ENCODE measurements around the gene XKR8. TPM values are rescaled to one million over a fixed set of nuclear protein-coding genes. Genes with fewer than 3 reads are reported as not detected.
A peak's percentile ranks its signal among the peaks of the same experiment; 100 is the strongest.

The XKR8 gene
- total and polyA plus RNA-seq, 9 of the 15 experiments (the other 6 are each of a cell fraction or from before 2014, with no cell fraction given): 0.45 to 2.8 (median 1.7) TPM

DNA sequence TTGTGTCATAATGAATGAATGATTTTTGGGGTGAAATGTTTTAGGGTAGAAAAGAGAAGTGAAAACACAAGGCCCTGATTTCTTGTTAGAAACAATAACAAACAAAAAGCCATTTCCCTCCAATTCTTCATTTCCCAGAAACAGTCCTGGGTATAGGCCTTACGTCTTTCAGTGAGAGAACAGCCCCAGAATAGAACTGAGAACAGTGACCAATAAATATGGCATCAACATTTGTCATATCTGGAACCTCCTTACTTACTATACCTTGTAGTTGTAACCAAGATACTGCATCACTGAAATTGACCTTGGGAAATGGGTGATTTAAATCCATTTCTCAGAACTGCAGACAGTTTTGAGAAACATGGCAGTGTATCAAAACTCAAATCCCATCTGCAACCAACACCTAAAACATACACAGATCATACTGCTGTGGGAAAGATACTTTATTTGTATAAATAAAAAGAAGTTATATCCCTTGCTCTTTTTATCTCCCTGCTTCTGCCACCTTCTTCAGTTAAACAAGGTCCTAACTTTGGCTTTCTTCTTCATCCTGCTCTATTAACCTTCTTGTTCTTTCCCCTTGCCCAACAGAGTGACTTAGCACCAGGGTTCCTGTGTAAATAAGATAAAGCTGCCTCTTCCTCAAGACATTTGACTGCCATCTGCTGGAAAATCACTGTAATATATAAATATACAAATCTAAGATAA, 19.5 kb downstream of the XKR8 start (continued):
- TF ChIP-seq MAFG (tag; conservative IDR thresholded peaks at IDR 0.05) (peak; percentile 91), CXXC5 (CRISPR knock-in tag; IDR thresholded peaks at IDR 0.05) (0 out of 2 replicates have a peak, but pooled peaks have one; percentile 9), PHB2 (IDR thresholded peaks at IDR 0.05; ENCODE audit: low read depth) (peak; percentile 82), TRIM28 (IDR thresholded peaks at IDR 0.05) (0 out of 2 replicates have a peak, but pooled peaks have one; percentile 50), ADNP (tag; IDR thresholded peaks at IDR 0.05) (0 out of 2 replicates have a peak, but pooled peaks have one; percentile 25), ZNF431 (CRISPR knock-in tag; IDR thresholded peaks at IDR 0.05) (no peak), TAF9B (IDR thresholded peaks at IDR 0.05; ENCODE audit: partially characterized antibody) (no peak), ZNF764 (CRISPR knock-in tag; IDR thresholded peaks at IDR 0.05; ENCODE audit: low read depth) (no peak), BCOR (IDR thresholded peaks at IDR 0.05) (peak; percentile 56; the same call in 1 of the 2 replicates), XRCC3 (IDR thresholded peaks at IDR 0.05) (no peak), GATAD2A (IDR thresholded peaks at IDR 0.05) (no peak), MYC (IDR thresholded peaks at IDR 0.05; ENCODE audit: low read depth, low read length) (peak; percentile 58; the same call in 1 of the 2 replicates), MYC (CRISPR knock-in tag; IDR thresholded peaks at IDR 0.05; ENCODE audit: borderline replicate concordance, low read depth) (no peak), MAFK (IDR thresholded peaks at IDR 0.05; ENCODE audit: low read length) (peak; percentile 82), EHMT2 (IDR thresholded peaks at IDR 0.05) (0 out of 2 replicates have a peak, but pooled peaks have one; percentile 15)
- TF ChIP-seq, protein P1, sequence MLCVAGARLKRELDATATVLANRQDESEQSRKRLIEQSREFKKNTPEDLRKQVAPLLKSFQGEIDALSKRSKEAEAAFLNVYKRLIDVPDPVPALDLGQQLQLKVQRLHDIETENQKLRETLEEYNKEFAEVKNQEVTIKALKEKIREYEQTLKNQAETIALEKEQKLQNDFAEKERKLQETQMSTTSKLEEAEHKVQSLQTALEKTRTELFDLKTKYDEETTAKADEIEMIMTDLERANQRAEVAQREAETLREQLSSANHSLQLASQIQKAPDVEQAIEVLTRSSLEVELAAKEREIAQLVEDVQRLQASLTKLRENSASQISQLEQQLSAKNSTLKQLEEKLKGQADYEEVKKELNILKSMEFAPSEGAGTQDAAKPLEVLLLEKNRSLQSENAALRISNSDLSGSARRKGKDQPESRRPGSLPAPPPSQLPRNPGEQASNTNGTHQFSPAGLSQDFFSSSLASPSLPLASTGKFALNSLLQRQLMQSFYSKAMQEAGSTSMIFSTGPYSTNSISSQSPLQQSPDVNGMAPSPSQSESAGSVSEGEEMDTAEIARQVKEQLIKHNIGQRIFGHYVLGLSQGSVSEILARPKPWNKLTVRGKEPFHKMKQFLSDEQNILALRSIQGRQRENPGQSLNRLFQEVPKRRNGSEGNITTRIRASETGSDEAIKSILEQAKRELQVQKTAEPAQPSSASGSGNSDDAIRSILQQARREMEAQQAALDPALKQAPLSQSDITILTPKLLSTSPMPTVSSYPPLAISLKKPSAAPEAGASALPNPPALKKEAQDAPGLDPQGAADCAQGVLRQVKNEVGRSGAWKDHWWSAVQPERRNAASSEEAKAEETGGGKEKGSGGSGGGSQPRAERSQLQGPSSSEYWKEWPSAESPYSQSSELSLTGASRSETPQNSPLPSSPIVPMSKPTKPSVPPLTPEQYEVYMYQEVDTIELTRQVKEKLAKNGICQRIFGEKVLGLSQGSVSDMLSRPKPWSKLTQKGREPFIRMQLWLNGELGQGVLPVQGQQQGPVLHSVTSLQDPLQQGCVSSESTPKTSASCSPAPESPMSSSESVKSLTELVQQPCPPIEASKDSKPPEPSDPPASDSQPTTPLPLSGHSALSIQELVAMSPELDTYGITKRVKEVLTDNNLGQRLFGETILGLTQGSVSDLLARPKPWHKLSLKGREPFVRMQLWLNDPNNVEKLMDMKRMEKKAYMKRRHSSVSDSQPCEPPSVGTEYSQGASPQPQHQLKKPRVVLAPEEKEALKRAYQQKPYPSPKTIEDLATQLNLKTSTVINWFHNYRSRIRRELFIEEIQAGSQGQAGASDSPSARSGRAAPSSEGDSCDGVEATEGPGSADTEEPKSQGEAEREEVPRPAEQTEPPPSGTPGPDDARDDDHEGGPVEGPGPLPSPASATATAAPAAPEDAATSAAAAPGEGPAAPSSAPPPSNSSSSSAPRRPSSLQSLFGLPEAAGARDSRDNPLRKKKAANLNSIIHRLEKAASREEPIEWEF (CRISPR knock-in tag; IDR thresholded peaks at IDR 0.05): peak; percentile 63; the same call in 1 of the 2 replicates
- TF ChIP-seq, protein P2, sequence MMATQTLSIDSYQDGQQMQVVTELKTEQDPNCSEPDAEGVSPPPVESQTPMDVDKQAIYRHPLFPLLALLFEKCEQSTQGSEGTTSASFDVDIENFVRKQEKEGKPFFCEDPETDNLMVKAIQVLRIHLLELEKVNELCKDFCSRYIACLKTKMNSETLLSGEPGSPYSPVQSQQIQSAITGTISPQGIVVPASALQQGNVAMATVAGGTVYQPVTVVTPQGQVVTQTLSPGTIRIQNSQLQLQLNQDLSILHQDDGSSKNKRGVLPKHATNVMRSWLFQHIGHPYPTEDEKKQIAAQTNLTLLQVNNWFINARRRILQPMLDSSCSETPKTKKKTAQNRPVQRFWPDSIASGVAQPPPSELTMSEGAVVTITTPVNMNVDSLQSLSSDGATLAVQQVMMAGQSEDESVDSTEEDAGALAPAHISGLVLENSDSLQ (IDR thresholded peaks at IDR 0.05): peak; percentile 57
- TF ChIP-seq, protein P3, sequence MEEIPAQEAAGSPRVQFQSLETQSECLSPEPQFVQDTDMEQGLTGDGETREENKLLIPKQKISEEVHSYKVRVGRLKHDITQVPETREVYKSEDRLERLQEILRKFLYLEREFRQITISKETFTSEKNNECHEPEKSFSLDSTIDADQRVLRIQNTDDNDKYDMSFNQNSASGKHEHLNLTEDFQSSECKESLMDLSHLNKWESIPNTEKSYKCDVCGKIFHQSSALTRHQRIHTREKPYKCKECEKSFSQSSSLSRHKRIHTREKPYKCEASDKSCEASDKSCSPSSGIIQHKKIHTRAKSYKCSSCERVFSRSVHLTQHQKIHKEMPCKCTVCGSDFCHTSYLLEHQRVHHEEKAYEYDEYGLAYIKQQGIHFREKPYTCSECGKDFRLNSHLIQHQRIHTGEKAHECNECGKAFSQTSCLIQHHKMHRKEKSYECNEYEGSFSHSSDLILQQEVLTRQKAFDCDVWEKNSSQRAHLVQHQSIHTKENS (CRISPR knock-in tag; IDR thresholded peaks at IDR 0.05): no peak
- TF ChIP-seq, protein P4, sequence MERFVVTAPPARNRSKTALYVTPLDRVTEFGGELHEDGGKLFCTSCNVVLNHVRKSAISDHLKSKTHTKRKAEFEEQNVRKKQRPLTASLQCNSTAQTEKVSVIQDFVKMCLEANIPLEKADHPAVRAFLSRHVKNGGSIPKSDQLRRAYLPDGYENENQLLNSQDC (CRISPR knock-in tag; IDR thresholded peaks at IDR 0.05): no peak
- TF ChIP-seq, protein P5, sequence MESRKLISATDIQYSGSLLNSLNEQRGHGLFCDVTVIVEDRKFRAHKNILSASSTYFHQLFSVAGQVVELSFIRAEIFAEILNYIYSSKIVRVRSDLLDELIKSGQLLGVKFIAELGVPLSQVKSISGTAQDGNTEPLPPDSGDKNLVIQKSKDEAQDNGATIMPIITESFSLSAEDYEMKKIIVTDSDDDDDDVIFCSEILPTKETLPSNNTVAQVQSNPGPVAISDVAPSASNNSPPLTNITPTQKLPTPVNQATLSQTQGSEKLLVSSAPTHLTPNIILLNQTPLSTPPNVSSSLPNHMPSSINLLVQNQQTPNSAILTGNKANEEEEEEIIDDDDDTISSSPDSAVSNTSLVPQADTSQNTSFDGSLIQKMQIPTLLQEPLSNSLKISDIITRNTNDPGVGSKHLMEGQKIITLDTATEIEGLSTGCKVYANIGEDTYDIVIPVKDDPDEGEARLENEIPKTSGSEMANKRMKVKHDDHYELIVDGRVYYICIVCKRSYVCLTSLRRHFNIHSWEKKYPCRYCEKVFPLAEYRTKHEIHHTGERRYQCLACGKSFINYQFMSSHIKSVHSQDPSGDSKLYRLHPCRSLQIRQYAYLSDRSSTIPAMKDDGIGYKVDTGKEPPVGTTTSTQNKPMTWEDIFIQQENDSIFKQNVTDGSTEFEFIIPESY (CRISPR knock-in tag; IDR thresholded peaks at IDR 0.05): peak; percentile 53; the same call in 1 of the 2 replicates
